ENCODE measurements around the gene NDRG4. TPM values are rescaled to one million over a fixed set of nuclear protein-coding genes. Genes with fewer than 3 reads are reported as not detected.

The NDRG4 gene
- polyA plus RNA-seq, 1 of the 3 experiments (the other 2 are of a cell fraction): 52.0 TPM

DNA sequence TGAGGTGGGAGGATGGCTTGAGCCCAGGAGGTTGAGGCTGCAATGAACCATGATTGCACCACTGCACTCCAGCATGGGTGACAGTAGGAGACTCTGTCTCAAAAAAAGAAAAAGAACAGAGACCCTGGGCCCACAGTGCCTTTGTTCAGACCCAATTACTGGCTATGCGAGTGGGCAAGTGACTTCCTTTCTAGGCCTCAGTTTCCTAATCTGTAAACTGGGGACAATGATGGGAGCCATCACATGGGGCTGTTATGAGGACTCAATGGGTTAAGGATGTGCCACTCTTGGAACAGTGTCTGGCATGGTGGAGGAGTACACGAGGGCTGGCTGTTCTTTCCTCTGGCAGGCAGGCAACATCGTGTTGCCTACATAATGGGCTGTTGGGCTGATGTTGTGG, 47.3 kb upstream of the NDRG4 start (continued):
- TF ChIP-seq, protein P1, sequence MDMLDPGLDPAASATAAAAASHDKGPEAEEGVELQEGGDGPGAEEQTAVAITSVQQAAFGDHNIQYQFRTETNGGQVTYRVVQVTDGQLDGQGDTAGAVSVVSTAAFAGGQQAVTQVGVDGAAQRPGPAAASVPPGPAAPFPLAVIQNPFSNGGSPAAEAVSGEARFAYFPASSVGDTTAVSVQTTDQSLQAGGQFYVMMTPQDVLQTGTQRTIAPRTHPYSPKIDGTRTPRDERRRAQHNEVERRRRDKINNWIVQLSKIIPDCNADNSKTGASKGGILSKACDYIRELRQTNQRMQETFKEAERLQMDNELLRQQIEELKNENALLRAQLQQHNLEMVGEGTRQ (IDR thresholded peaks at IDR 0.05; ENCODE audit: borderline replicate concordance, low read depth, low read length): no peak
- no peak for TF ChIP-seq ELF1 (IDR thresholded peaks at IDR 0.05)
- no peak for TF ChIP-seq RXRA (IDR thresholded peaks at IDR 0.05; ENCODE audit: borderline replicate concordance, low read depth)
- TF ChIP-seq, protein P2, sequence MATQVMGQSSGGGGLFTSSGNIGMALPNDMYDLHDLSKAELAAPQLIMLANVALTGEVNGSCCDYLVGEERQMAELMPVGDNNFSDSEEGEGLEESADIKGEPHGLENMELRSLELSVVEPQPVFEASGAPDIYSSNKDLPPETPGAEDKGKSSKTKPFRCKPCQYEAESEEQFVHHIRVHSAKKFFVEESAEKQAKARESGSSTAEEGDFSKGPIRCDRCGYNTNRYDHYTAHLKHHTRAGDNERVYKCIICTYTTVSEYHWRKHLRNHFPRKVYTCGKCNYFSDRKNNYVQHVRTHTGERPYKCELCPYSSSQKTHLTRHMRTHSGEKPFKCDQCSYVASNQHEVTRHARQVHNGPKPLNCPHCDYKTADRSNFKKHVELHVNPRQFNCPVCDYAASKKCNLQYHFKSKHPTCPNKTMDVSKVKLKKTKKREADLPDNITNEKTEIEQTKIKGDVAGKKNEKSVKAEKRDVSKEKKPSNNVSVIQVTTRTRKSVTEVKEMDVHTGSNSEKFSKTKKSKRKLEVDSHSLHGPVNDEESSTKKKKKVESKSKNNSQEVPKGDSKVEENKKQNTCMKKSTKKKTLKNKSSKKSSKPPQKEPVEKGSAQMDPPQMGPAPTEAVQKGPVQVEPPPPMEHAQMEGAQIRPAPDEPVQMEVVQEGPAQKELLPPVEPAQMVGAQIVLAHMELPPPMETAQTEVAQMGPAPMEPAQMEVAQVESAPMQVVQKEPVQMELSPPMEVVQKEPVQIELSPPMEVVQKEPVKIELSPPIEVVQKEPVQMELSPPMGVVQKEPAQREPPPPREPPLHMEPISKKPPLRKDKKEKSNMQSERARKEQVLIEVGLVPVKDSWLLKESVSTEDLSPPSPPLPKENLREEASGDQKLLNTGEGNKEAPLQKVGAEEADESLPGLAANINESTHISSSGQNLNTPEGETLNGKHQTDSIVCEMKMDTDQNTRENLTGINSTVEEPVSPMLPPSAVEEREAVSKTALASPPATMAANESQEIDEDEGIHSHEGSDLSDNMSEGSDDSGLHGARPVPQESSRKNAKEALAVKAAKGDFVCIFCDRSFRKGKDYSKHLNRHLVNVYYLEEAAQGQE (IDR thresholded peaks at IDR 0.05; ENCODE audit: low read depth, low read length): no peak
- TF ChIP-seq, protein P3, sequence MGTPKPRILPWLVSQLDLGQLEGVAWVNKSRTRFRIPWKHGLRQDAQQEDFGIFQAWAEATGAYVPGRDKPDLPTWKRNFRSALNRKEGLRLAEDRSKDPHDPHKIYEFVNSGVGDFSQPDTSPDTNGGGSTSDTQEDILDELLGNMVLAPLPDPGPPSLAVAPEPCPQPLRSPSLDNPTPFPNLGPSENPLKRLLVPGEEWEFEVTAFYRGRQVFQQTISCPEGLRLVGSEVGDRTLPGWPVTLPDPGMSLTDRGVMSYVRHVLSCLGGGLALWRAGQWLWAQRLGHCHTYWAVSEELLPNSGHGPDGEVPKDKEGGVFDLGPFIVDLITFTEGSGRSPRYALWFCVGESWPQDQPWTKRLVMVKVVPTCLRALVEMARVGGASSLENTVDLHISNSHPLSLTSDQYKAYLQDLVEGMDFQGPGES (IDR thresholded peaks at IDR 0.05; ENCODE audit: low read depth, low read length): no peak

DNA sequence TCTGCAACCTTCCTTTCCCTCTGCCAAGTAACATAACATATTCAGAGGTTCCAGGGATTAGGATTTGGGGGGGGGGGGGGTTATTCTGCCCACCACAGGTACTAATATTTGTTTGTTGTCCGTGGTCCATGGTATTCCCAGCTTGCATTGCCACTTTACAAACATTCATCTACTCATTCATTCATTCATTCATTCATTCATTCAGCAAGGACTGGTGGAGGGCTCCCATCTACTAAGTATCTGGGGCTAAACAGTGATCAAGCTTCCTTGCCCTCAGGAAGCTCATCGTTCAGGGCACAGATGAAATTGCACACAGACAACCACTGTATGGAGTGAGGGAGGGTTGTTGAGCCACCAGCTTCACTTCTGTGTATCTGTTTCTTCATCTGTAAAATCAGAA, 45.8 kb upstream of the NDRG4 start:
- Histone ChIP-seq H3K27me3 (ENCODE audit: insufficient read depth) (no peaks in the 10 kb centered on the region), H2AFZ (ENCODE audit: low read depth) (no peak overlapping the region), H3K9me2 (no peaks in the 10 kb centered on the region), H3K27ac (ENCODE audit: low read depth in 2 of 2, low read length in 1 of 2) (no peak overlapping the region), H3F3A (replicated peaks; ENCODE audit: insufficient read depth) (peaks cover 16% of the 10 kb centered on the region), H3K4me2 (no peak overlapping the region), H3K4me3 (ENCODE audit: low read depth in 2 of 2, low read length in 1 of 2) (no peak overlapping the region), H3K4me1 (ENCODE audit: control insufficient read depth in 1 of 2, insufficient read depth in 2 of 2, low read depth in 1 of 2, low read length in 1 of 2) (peaks cover 6 to 35% of the 10 kb centered on the region in 2 experiments), H3K79me2 (ENCODE audit: insufficient read depth) (no peaks in the 10 kb centered on the region), H3K9me3 (no peaks in the 10 kb centered on the region), H3K36me3 (replicated peaks in 1 of 2; ENCODE audit: control insufficient read depth in 1 of 2, insufficient read depth in 2 of 2, low read length in 1 of 2) (no peaks in the 10 kb centered on the region), H3K9ac (no peak overlapping the region), H4K20me1 (ENCODE audit: insufficient read depth) (peaks cover 3% of the 10 kb centered on the region; the same call in 1 of the 2 replicates)
- POLR2A ChIA-PET: interaction anchor here (0.6 kb wide), 2 partner anchors 8 to 181 kb away, joined by 3 read pairs; no protein-coding TSS in a partner anchor
- WGBS (ENCODE audit: low lambda C conversion rate): 83% methylated on average over 2 of the region's 2 CpGs
- CTCF ChIA-PET: interaction anchor here (0.6 to 2.0 kb wide), 4 partner anchors 10 to 117 kb away, joined by 3 to 18 read pairs (median 3); no protein-coding TSS in a partner anchor
- DNase-seq: no peak
- TF ChIP-seq, protein P4, sequence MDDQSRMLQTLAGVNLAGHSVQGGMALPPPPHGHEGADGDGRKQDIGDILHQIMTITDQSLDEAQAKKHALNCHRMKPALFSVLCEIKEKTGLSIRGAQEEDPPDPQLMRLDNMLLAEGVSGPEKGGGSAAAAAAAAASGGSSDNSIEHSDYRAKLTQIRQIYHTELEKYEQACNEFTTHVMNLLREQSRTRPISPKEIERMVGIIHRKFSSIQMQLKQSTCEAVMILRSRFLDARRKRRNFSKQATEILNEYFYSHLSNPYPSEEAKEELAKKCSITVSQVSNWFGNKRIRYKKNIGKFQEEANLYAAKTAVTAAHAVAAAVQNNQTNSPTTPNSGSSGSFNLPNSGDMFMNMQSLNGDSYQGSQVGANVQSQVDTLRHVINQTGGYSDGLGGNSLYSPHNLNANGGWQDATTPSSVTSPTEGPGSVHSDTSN (IDR thresholded peaks at IDR 0.05): no peak
- TF ChIP-seq, protein P5, sequence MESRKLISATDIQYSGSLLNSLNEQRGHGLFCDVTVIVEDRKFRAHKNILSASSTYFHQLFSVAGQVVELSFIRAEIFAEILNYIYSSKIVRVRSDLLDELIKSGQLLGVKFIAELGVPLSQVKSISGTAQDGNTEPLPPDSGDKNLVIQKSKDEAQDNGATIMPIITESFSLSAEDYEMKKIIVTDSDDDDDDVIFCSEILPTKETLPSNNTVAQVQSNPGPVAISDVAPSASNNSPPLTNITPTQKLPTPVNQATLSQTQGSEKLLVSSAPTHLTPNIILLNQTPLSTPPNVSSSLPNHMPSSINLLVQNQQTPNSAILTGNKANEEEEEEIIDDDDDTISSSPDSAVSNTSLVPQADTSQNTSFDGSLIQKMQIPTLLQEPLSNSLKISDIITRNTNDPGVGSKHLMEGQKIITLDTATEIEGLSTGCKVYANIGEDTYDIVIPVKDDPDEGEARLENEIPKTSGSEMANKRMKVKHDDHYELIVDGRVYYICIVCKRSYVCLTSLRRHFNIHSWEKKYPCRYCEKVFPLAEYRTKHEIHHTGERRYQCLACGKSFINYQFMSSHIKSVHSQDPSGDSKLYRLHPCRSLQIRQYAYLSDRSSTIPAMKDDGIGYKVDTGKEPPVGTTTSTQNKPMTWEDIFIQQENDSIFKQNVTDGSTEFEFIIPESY (IDR thresholded peaks at IDR 0.05; ENCODE audit: borderline replicate concordance, low read depth): no peak
- TF ChIP-seq FOSL2 (IDR thresholded peaks at IDR 0.05; ENCODE audit: borderline replicate concordance, low read depth): no peak
- TF ChIP-seq, protein P3 (IDR thresholded peaks at IDR 0.05; ENCODE audit: low read depth, low read length): no peak
- TF ChIP-seq RAD21 (IDR thresholded peaks at IDR 0.05; ENCODE audit: low read length): no peak
- TF ChIP-seq FOXJ3 (CRISPR knock-in tag; IDR thresholded peaks at IDR 0.05): no peak
- TF ChIP-seq MEF2A (IDR thresholded peaks at IDR 0.05; ENCODE audit: borderline replicate concordance, low read depth): no peak
- TF ChIP-seq ELF1 (IDR thresholded peaks at IDR 0.05): no peak
- TF ChIP-seq, protein P6, sequence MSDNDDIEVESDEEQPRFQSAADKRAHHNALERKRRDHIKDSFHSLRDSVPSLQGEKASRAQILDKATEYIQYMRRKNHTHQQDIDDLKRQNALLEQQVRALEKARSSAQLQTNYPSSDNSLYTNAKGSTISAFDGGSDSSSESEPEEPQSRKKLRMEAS (IDR thresholded peaks at IDR 0.05; ENCODE audit: low read depth): no peak
- TF ChIP-seq, protein P7, sequence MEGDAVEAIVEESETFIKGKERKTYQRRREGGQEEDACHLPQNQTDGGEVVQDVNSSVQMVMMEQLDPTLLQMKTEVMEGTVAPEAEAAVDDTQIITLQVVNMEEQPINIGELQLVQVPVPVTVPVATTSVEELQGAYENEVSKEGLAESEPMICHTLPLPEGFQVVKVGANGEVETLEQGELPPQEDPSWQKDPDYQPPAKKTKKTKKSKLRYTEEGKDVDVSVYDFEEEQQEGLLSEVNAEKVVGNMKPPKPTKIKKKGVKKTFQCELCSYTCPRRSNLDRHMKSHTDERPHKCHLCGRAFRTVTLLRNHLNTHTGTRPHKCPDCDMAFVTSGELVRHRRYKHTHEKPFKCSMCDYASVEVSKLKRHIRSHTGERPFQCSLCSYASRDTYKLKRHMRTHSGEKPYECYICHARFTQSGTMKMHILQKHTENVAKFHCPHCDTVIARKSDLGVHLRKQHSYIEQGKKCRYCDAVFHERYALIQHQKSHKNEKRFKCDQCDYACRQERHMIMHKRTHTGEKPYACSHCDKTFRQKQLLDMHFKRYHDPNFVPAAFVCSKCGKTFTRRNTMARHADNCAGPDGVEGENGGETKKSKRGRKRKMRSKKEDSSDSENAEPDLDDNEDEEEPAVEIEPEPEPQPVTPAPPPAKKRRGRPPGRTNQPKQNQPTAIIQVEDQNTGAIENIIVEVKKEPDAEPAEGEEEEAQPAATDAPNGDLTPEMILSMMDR (IDR thresholded peaks at IDR 0.05): no peak
- no peak for TF ChIP-seq RFX5 (IDR thresholded peaks at IDR 0.05; ENCODE audit: low read length)
- TF ChIP-seq TEAD4 (IDR thresholded peaks at IDR 0.05; ENCODE audit: borderline replicate concordance, insufficient read depth): no peak
- TF ChIP-seq GATA2 (CRISPR knock-in tag; IDR thresholded peaks at IDR 0.05): no peak
- TF ChIP-seq RXRA (IDR thresholded peaks at IDR 0.05; ENCODE audit: borderline replicate concordance, low read depth): no peak

Measured in SK-N-SH (cell line).